22Rv1 (cell line): ENCODE data around the gene IGF1R.

Experiments used
- H3K27ac ChIP-seq: fragments of 450-650 bp; 2 replicates; pipeline ENCODE4 v1.5.1; 2017
- ZFX ChIP-seq: fragments of 450-650 bp; IDR thresholded peaks from 2 replicates; pipeline ENCODE4 v1.6.1; 2017; ENCODE audit warnings: antibody characterized with exemption, borderline replicate concordance
- TF ChIP-seq, protein P1 (sequence below): fragments of 450-650 bp; IDR thresholded peaks from 2 replicates; pipeline ENCODE4 v1.5.1; 2017; ENCODE audit warnings: mild to moderate bottlenecking

IGF1R gene

DNA sequence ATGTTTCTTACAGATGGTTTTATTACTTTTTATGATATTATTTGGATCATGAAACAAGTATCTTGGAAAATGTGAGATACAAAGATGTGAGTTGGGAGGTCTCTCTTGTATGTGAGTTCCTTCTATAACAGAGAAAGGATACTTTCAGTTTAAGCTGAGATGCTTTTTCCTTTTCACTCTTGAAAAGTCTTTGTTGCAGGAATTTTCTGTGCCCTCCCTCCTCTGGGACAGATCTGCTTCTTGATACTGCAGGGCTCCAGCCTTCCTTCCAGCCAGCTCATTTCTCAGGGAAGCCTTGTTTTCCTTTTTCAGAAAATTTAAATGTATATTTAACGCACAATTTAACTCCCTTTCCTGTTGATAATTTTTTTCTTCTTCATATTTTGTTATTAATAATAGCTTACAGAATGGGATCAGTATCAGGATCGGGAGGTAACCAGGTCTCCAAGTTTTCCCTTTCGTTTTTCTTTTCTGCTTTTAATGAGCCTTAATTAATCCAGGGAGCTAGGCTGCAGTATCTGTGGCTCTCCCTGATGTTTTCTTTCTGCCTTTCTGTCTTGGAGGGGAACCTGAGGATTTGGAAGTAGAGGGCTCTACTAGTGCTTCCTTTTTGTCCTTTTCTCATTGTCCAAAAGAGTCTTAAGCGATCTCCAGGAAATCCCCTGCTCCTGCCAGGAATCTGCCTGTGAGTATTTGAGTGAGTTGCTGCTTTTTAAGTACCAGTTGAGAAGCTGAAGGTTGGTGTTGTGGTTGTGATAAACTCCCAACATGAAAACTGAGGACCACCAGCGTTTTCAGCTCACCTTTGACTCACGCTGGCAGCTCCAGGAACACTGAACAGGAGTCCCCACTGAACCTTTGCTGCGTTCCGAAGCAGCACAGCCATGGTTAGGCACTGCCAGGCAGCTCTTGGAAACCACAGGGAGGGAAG lies 105.7 kb downstream of the IGF1R start:
- no peak overlapping the region for H3K27ac ChIP-seq
- no peak for TF ChIP-seq ZFX
- TF ChIP-seq, protein P1, sequence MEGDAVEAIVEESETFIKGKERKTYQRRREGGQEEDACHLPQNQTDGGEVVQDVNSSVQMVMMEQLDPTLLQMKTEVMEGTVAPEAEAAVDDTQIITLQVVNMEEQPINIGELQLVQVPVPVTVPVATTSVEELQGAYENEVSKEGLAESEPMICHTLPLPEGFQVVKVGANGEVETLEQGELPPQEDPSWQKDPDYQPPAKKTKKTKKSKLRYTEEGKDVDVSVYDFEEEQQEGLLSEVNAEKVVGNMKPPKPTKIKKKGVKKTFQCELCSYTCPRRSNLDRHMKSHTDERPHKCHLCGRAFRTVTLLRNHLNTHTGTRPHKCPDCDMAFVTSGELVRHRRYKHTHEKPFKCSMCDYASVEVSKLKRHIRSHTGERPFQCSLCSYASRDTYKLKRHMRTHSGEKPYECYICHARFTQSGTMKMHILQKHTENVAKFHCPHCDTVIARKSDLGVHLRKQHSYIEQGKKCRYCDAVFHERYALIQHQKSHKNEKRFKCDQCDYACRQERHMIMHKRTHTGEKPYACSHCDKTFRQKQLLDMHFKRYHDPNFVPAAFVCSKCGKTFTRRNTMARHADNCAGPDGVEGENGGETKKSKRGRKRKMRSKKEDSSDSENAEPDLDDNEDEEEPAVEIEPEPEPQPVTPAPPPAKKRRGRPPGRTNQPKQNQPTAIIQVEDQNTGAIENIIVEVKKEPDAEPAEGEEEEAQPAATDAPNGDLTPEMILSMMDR, result no peak

DNA sequence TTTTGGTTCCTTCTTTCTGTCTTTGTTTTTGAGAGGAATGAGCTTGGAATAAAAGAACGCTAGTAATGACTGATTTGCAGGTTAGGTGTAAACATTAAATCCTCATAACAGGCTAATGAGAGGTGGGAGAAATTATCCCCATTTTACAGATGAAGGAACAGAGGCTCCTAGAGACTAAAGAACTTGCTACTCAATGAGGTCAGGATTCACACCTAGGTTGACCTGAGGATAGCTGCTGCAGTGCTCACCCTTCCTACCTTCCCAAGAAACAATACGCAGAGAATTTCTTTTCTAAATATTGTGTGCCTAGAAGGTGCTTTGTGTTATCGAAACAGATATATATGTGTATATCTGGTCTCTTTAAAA lies 106.3 kb downstream of the IGF1R start:
- no peak for TF ChIP-seq ZFX
- TF ChIP-seq, protein P1, result no peak
- no peak overlapping the region for H3K27ac ChIP-seq

DNA sequence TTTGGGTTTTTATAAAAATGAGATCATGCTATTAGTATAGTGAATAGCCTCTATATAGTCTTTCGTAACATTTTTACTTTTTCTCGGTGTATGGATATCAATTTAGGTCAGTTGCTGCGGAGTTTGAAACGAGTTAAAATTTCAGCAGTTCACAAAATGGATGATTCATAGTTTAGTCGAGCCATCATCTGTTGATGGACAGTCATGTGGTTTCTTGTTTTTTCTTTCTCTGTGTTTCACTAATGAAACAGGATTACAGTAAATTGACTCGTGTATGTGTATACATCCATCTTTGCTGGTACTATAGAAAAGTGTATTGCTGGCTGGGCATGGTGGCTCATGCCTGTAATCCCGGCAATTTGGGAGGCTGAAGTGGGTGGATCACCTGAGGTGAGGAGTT lies 106.8 kb downstream of the IGF1R start:
- TF ChIP-seq, protein P1, result no peak
- no peak for TF ChIP-seq ZFX
- H3K27ac ChIP-seq, result no peak overlapping the region

DNA sequence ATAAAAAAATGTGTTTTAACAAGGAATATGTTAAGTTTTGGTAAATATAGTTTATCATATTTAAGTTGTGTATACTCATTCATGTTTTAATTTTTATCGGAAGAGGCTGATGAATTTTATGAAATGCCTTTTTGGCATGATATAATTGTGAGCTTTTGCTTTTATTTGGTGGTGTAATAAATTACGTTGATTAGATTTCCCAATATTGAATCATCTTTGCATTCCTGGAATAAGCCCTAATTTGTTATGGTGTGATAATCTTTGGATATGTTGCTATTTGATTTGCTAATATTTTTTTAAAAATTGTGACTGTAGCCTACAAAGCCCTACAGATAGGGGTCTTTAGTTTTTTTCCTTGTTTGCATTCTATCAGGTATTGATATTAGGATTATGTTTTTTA lies 107.4 kb downstream of the IGF1R start:
- H3K27ac ChIP-seq, result no peak overlapping the region
- no peak for TF ChIP-seq ZFX
- TF ChIP-seq, protein P1, result no peak

DNA sequence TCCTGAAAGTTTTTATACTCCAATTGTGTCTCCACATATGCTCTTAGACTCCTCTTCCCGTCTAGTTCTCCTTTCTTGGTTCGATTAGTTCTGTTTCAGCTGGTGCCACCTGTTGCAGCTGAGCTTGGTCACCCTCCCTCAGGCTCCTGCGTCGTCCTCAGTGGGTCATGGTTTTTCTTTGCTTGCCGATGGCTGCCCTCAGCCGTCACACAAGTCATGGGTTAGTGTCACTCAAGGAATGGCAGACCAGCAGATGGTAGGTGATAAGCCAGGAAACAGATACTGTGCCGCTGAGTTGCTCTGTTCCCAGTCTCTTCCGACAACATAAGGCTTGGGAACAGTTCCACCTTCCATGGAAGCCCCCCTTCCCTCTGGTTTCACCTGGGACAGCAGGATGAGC lies 109.9 kb downstream of the IGF1R start:
- no peak overlapping the region for H3K27ac ChIP-seq
- TF ChIP-seq, protein P1, result no peak
- TF ChIP-seq ZFX, result no peak

DNA sequence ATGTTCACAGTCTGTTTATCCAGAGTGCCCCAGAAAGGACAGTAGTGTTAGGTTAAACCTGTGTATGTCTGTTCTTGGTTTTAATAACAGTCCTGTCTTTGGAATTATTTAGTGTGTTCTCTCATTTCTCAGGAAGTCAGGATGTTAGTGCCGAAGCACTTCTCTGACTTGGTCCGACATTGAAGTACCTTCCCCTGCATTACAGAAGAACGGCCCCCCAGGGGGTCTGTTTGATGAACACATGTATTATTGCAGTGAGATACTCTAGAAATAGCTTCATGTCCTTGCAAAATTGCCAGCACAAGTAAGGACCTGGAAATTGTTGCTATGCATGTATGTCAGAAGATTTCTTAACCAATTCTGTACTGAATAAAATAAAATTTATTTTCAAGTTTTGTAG lies 110.9 kb downstream of the IGF1R start:
- no peak overlapping the region for H3K27ac ChIP-seq
- TF ChIP-seq, protein P1, result no peak
- no peak for TF ChIP-seq ZFX

DNA sequence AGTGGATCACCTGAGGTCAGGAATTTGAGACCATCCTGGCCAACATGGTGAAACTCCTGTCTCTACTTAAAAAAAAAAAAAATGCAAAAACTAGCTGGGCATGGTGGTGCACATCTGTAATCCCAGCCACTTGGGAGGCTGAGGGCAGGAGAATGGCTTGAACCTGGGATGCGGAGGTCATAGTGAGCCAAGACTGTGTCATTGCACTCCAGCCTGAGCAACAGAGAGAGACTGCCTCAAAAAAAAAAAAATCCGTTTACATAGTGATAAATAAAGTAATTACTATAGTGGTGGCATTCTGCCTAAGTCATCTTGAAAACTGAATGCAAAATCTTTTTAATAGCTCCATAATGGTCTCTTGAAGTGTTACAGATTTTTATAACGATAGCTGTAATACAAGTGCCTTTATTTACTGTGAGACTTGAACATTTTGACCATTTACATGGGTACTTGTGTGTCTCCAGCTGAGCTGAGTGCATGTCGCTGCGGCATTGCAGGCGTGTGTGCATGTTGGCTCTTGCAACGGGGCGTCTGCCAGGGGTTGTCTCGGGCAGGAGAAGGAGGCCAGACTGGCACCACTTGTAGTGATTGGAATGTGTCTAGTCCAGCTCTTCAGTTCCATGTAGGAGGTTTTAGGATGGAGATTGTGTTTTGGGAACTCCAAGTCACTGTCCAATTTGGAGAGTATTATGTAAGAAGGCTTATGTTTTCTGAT lies 111.9 kb downstream of the IGF1R start:
- H3K27ac ChIP-seq, result no peak overlapping the region

More for the DNA sequence above, 111.9 kb downstream of the IGF1R start:
- TF ChIP-seq, protein P1, result no peak
- no peak for TF ChIP-seq ZFX
